DMS 273 (cell line): Measurements from ENCODE around the gene XPO5.

Experiments used
- DNase-seq: peaks from one replicate; lab custom pipeline; 2025; ENCODE audit not compliant: unreplicated experiment; lab: John Stamatoyannopoulos, UW

The XPO5 gene

DNA sequence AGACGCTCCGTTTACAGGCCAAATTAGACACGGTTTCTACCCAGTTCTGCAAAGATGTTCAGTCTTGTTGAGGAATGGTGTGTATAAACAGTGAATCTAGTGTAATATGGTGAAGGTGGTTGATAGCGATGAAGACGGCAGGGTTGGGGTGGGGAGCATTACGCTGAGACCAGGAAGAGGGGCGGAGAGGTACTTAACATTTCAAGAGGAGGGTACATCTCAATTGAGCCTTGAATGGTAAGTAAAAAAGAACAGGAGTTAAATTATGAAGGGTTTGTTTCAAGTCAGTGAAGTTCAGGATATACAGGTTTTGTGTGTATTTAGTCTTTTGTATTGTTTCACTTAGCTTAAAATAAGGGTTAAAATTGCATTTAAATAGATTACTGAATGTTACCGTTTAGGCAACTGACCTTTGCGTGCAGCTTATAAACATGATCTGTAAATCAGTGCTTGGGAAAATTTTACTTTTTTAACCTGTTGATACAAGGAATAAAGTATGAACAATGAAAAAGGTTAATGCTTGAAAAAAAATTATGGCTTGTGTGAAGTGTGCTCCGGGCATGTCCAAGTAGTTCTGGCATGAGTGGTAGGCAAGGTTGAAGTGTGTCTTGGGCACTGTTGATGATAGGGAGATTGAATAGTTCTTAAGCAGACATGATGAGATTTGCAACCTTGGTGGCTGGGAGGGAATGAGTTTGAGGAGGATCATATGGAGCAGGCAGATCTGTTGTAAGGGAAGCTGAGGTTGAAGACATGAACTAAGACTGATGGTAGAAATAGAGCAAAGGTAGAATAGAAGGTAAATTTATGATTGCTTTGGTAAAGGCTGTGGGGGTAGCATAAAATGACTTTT is 58.1 kb downstream of the XPO5 start:
- peak; percentile 55 for DNase-seq

DNA sequence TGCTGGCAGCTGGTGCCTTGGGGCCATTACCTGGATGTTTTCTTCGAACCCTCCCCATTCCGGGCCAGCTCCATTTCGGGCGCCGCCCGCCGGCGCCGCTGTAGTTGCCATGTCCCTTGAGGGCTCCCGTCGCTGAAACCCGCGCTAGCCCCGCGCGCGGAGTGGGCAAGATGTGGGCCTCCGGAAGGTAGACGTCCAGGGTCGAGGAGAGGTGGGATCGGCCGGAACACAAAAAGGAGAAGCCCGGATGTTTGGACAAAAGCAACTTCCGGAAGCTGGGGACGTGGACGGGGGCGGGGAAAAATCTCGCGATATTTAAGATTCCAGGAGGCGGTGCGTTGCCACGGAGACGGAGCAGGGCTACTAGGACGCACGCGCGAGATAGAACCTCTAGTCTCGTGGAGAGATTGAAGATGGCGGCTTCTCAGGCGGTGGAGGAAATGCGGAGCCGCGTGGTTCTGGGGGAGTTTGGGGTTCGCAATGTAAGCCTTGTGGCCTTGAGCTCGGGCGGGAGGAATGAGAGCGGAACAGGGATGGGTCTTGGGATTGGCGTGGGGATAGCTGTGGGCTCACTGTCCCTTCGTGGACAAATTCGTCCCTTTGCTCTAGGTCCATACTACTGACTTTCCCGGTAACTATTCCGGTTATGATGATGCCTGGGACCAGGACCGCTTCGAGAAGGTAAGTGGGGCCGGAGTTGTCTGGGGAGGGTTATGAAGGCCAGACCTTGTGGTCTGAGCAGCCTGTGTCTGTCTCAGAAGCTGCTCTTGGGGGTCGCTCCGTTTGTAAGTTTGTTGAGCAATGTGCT is 58.9 kb downstream of the XPO5 start, which contains the start of the genes POLR1C and YIPF3:
TSS of gene POLR1C (plus strand) at position 393 of the 808 bp plus-strand sequence. CDS start at position 414, 21 bp downstream.
TSS of gene YIPF3 (minus strand) at position 230 of the 808 bp plus-strand sequence. CDS start at position 111, 119 bp downstream.
- peak; percentile 99 for DNase-seq

DNA sequence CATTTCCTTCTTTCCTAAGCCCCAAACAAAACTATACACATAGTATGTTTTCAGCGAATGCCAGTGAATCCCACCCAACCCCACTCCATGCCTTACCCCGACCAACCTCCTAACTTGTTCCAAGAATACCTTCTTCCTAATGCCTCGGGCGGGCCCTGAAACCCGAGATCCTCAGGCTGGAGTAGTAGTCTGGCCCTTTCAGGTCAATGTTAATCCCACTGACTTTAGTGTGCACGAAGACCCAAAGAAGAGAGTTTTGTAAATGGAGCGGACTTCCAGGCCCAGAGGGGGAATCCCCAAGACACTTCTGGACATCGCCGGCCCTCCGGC is 59.5 kb downstream of the XPO5 start:
- no peak for DNase-seq

DNA sequence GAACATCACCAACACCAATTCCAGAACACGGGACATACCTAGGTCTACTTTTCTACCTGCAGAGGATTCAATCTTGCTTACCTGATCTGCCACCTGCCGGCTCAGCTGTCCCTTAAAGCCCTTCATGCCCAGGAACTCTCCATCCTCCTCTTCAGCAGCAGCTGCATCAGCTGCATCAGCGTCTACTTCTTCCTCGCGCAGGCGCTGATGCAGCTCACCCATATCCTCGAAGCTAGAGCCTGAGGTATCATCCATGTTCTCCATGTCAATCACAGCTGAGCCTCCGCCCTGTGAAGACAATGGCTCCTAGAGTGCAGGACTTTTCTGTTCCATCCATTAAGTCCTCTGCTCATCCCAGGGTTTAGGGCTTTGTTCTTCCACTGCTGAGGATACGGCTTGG is 60.0 kb downstream of the XPO5 start:
- DNase-seq: no peak

DNA sequence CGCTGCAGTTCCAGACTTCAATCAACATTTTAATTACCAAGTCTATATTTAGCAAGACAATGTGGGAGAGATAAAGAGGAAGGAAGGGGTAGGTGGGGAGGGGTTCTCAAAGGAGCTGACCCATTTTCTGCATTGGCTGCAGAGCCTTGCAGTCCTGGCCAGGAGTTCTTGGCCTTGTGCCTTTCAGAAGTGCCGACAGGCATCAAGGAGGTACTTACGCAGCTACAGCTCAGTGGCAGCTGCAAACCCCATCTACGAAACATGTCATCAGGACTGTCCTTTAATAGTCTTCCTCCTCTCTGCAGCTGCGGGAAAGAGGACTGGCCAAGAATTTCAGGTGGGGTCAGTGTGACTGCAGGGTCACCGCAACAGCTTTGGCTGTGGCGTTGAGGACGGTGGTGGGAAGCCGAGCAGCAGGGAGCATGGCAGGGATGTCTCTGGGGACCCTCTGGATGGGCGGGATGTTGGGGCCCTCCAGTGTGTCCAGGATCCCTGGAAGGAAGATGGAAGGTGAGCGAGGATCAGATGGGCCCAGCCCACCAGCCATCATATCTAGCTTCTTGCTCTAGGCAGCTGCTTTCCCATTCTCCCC is 63.9 kb downstream of the XPO5 start:
- DNase-seq: no peak

DNA sequence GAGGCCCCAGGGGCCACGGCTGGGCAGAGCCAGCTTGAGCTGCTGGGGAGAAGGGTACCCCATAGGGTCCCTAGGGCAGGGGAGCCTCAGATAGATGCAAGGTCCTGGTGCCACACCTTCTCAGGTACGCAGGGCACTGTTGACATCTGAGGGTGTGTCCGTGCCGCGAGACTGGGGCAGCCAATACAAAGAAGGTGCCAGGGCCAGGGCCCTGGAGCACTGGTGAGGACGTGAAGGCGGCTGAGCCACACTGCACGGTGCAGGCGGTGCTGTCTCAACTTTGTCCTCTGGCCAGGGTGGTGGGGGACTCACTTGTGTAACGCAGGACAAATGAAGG is 65.0 kb downstream of the XPO5 start:
- no peak for DNase-seq

DNA sequence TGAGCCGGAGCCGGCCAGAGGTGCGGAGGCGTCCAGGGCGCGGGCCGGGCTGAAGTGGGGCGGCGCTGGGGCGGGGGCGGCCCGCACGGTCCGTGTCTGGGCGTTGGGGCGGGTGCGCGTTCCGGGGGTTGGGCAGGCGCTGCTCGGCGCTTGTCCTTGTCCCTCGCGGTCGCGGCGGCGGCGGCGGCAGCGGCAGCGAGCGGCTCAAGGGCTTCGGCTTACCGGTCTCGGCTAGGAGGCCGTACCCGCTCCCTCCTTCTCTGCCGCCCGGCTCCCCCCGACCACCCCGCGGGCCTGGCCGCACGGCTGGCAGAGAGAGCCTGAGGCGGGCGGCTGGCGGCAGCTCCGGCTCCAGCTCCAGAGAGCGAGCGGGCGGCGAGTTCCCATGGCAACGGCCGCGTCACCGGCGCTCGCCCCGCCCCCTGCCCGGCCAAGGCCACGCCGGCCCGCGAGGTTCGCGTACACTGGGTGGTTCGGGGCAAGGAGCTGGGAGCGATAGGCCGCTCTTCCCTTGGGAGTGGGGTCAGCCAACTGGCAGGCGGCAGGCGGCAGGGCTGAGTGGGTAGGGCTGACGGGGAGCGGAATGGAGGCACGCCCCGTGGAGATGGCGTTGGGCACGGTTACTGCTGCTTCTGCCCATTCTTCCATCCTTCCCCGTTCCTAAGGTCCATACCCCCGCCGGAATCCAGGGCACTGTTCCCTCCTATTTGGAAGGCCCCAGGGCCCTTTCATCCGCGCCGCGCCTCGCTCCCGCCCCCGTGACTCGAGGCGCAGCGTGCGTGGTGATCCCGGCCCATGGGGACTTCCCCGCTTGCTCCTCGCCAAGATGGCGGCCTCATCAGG is 65.6 kb downstream of the XPO5 start, which contains the start of gene LRRC73:
TSS of gene LRRC73 (minus strand) at position 363 of the 843 bp plus-strand sequence. CDS start 561 bp downstream, outside the sequence.
- peak; percentile 93 for DNase-seq

DNA sequence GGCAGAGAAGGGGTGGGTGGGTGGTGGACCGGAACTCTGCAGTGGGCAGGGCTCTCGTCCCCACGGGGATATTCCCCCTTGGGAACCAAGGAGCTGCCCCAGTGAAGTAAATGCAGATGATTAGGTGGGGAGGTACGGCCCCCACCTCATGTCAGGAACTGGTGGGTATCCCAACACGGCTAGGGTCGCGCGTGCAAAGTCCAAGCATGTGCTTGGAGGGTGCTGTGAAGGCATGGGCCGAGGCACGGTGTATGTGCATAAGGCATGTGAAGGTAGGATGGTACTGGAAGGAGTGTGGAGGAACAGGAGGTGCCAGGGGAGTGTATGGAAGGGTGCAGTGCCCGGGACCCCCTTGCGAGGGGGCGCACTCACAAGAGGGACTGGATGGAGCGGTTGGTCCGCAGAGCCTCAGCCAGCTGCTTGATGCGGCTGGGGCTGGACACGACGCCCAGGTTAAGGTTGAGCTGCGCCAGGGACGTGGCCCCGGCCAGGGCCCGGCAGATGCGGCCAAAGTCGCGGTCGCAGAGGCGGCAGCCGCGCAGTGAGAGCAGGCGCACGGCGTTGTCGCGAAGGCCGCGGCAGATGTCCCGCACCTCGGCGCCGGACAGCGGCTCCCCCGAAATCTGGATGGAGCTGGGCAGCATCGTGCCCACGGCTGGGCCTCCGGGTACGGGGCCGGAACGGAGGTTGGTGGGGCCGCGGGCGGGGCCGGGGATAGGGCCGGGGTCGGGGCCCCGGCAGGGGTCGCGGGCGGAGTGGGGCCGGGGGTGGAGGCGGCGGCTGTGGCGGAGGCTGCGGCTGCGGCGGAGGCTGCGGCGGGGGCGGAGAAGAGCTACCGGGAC is 66.5 kb downstream of the XPO5 start:
- DNase-seq: peak; percentile 53

DNA sequence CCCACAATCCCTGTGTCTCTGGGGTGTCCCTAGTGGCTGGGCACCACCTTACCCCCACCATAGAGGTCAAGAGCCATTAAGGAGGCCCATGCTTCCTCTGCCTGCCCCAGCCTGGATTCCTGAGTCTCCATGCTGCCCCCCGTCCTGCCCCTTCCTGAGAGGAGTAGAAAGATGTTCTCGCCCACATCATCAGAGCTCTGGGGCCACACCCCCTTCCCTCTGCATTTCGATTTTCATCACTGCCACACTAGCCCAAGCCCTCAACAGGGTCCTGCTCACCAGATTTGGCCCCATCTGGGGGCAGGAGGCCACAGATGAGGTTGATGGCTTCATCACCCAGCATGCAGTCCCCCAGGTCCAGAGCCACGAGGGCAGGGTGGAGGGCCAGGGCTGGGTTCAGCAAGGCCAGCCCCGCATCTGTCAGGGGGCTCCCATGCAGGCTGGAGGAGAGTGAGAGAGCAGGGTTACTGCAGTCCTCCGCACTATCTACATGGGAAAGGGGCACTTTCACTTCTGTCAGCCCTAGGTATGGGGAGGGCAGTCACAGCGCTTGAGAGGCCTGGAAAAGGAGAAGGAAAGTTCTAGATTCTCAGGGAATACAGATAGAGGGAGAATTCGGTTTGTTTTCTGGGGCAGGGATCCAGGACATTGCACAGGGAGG is 67.2 kb downstream of the XPO5 start:
- no peak for DNase-seq

DNA sequence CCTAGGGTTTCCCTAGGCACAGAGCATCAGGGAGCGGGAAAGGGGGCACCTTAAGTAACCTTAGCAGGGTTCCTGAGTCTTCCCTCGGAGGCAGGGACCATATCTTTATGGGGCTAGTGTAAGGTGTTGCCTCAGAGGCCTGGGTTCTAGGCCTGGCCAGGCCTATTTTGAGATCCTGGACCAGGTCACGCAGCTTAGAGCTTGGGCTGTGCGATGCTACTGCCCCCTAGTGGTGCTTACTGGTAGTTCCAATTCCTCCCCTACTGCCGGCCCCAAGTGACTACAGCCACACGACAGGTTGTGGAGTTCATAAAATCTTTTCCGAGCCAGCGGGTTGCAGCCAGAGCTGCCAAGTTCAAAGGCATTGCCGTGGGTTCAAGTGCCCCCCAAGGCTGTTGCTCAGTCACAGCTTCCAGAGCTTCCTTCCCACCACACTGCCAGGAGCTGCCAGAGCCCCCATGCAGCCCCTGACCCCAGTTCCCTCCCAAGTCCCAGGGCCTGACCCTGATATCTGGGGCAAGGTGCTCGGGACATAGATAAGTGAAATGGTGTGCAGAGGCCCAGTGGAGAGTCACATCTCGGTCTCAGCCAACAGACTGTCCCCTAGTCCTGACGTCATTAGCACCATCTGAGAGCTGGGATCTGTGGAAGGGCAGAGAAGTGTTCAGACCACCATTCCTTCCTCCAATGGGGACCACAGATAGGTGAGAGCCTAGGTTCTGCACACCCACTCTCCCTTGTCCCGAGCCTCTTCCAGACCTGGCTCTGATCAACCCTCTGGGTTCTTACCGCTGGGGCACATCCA is 69.0 kb downstream of the XPO5 start:
- DNase-seq: peak; percentile 93

DNA sequence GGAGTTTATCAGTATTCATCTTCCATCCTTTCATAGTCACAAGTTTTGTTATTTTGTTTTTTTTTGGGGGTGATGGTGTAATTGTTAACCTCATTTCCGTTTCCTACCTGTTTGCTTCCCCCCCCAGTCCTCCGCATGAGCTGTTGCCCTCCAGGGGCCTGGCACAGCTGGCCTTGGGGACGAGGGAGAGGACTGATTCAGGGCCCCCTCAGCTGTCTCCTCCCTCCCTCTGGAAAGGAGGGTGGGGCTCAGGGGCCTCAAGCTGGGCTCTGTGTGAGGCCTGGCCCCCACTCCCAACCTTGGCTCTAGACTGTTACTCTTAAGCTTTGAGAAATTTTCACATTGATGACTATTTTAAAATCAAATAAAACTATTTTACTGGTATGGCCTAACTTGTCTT is 69.7 kb downstream of the XPO5 start:
- DNase-seq: no peak

DNA sequence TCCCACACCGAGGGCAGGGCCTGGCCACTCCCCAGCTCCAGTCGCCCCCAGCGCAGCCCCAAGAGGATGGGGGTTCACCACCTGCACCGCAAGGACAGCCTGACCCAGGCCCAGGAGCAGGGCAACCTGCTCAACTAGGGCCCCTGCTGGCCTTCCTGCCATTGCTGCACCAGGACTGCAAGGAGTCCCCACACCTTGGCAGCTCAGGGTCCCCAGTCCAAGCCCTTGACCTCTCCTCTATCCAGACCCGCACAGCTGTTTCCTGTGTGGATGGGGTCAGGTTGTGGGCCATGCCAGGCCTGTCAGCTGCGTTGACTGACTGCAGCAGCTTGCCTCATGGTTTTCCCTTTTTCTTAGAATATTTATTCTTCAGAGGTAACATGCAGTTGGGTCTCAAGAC is 70.1 kb downstream of the XPO5 start:
- no peak for DNase-seq

DNA sequence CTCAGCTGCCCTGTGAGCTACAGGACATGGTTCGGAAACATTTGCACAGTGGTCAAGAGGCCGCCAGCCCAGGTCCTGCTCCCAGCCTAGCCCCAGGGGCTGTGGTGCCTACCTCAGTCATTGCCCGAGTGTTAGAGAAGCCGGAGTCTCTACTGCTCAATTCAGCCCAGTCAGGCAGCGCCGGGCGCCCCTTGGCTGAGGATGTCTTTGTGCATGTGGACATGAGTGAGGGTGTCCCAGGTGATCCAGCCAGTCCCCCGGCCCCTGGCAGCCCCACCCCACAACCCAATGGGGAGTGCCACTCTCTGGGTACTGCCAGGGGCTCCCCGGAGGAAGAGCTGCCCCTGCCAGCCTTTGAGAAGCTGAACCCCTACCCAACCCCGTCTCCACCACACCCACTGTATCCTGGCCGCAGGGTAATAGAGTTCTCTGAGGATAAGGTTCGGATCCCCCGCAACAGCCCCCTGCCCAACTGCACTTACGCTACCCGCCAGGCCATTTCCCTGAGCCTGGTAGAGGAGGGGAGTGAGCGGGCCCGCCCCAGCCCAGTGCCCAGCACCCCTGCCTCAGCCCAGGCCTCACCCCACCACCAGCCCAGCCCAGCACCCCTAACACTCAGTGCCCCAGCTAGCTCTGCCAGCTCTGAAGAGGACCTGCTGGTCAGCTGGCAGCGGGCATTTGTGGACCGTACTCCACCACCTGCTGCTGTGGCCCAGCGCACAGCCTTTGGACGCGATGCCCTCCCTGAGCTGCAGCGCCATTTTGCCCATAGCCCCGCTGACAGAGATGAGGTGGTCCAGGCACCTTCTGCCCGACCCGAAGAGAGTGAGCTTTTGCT is 70.9 kb downstream of the XPO5 start:
- DNase-seq: no peak

DNA sequence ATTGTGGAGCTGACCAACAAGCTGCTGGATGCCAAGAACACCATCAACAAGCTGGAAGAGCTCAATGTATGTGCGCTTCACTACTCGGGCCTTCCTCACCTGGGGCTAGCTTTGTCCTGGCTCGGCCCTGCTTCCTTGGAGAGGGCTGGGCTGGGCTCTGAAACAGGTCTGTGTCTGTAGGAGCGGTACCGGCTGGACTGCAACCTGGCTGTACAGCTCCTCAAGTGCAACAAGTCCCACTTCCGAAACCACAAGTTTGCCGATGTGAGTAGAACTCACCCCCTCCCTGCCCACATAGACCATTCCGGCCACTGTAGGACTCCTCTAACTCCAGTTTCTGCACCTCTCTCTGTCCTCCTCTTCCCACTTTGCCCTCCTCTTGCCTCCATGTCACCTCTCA is 72.4 kb downstream of the XPO5 start:
- no peak for DNase-seq

DNA sequence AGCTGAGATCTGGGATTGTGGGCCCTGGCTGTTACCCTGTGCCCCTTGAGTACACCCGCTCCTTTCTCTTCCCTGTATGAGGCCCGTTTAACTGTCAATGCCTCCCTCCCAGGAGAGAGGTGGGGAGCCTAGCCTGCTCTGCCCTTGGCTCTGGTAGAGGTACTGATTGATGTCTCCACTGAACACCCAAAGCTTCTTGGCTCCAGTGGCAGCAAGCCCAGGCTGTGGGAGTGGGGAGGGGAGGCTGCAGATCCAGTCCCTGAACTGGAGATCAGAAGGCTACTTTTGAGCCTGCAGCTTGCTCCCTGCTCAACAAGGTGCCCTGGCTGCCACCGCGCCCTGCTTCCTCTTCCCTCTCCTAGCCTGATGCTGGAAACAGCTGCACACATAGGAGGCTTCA is 73.2 kb downstream of the XPO5 start:
- no peak for DNase-seq

DNA sequence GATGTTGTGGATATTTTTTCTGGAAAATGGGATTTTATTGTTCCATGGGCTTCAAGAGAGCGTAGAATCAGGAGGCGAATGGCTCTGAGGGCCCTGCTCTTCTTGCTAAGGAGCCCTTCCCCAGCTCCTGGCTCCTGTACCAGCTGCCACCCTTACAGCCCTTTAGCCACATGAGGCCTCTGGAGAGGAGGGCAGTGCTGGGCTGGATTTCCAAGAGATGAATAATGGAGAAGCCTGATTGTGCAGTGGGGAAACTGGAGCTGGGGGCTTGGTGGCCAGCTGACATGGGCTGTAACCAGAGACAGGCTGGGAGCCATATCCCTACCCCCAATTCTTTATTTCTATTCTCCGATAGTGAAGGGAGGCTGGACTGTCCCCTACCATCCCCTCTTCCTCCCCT is 74.9 kb downstream of the XPO5 start:
- DNase-seq: no peak

DNA sequence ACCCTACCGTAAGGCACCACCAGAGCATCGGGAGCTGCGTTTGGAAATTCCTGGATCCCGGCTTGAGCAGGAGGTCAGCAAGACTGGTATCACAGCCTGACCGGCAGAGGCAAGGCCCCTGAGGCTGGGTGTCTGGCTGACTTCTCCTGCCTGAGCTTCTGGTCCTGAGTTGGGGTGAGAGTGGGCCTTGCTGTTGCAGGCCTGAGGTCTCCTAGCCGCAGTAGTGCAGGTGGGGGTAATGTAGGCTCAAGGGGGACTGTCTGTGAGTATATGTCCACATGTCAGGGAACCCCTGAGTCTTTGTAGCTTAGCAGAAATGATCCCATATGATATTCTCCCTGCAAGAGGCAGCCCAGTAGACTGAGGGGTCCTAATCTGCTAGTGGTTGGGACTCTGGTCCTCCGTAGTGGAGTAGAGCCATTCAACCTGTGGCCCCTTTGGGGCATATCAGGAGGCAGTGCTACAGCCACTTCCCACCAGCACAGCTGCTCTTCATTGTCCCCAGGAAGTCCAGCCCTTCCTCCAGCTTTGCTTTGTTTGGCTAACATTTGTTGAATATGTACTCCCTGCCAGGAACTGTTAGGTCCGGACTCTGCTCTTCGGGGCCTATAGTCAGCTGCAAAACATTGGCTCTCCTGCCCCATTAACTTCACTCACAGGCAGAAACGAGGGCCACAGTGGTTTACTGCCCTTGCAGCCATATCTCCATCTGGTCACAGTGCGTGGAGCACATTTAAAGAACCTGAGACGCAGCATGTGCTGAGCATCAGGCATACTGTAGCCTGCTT is 76.6 kb downstream of the XPO5 start:
- no peak for DNase-seq
